Loucy (cell line): ENCODE measurements around the gene MINDY2.
"Not testable (repeated sequence)": the region's sequence is repeated elsewhere in the genome, so short reads cannot be mapped to it uniquely, and the experiment has no call there.

Source experiments
- EZH2phosphoT487 ChIP-seq: fragments of 200-600 bp; IDR thresholded peaks from 2 replicates; pipeline ENCODE4 v1.6.1; 2018; ENCODE audit warnings: antibody characterized with exemption, mild to moderate bottlenecking, moderate library complexity, borderline replicate concordance
- TF ChIP-seq, protein P1 (sequence below): fragments of 200-600 bp; sonication (generic); conservative IDR thresholded peaks from 2 replicates; pipeline ENCODE4 v1.5.1; 2014; ENCODE audit warnings: mild to moderate bottlenecking, antibody characterized with exemption, low read length

DNA sequence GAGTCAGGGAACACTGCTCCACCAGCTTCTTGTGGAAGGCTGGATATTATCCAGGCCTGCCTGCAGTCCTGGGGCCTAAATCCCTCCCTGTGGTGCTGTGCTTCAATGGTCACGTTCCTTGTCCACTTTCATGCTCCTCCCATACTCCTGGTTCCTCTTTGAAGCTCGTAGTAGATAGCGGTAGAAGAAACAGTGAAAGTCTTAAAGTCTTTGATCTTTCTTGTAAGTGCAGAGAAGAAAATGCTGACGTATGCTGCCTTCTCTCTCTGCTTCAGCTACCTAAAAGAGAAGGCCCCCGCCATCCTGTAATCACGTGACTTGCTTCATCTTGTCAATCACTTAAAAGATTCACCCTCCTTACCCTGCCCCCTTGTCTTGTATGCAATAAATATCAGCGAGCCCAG, 2.5 kb upstream of the MINDY2 start:
- TF ChIP-seq, protein P1, sequence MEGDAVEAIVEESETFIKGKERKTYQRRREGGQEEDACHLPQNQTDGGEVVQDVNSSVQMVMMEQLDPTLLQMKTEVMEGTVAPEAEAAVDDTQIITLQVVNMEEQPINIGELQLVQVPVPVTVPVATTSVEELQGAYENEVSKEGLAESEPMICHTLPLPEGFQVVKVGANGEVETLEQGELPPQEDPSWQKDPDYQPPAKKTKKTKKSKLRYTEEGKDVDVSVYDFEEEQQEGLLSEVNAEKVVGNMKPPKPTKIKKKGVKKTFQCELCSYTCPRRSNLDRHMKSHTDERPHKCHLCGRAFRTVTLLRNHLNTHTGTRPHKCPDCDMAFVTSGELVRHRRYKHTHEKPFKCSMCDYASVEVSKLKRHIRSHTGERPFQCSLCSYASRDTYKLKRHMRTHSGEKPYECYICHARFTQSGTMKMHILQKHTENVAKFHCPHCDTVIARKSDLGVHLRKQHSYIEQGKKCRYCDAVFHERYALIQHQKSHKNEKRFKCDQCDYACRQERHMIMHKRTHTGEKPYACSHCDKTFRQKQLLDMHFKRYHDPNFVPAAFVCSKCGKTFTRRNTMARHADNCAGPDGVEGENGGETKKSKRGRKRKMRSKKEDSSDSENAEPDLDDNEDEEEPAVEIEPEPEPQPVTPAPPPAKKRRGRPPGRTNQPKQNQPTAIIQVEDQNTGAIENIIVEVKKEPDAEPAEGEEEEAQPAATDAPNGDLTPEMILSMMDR: not testable (repeated sequence)
- not testable (repeated sequence) for TF ChIP-seq EZH2phosphoT487
